Activated T-cell treated with anti-CD3 and anti-CD28 coated beads, Interleukin-2, amount 50 U/mL, for 48 hours (primary cell): ENCODE results near the gene GRN.
"Not testable (repeated sequence)": the region's sequence is repeated elsewhere in the genome, so short reads cannot be mapped to it uniquely, and the experiment has no call there.

Experiments
- DNase-seq, 2 experiments: peaks; one replicate each; pipeline ENCODE4 v3.0.0-alpha.2; 2020

GRN gene

DNA sequence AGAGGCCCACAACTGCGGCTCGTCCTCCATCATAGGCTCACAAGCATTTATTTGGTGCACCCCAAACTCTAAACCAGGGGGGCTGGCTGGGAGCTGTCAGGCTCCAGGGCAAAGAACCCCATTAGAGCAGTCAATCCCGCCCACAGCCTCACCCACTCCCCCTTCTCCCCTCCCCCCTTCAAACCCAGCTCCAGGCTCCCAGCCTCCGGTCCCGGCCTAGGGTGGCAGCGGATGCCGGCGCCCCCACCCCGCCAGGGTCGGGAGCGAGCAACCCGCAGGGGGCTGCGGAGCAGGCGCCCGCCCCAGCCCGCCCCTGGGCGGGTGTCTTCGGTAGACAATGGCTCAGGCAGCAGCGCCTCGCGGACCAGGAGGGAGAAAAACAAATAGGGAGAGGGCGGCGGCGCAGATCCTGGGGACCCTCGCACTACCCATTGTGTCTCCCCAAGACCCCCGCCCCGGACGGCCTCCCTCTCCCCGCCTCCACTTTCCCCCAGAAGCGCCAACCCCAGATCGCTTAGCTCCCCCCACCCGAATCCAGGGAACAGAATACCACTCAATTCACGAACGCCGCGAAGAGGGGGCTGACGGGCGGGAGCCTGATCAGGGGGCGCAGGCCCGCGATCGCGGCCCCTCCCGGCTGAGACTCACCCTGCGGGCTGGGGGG is 18.0 kb downstream of the GRN start:
- DNase-seq, result peak; percentile 43 to 50

GRCh38 chr17:44363613-44364159 is 18.6 kb downstream of the GRN start, which contains the start of gene FAM171A2:
TSS of gene FAM171A2 (minus strand) at chr17:44363853. CDS start at chr17:44363714, 139 bp downstream.
- DNase-seq, result peak; percentile 74 to 83

DNA sequence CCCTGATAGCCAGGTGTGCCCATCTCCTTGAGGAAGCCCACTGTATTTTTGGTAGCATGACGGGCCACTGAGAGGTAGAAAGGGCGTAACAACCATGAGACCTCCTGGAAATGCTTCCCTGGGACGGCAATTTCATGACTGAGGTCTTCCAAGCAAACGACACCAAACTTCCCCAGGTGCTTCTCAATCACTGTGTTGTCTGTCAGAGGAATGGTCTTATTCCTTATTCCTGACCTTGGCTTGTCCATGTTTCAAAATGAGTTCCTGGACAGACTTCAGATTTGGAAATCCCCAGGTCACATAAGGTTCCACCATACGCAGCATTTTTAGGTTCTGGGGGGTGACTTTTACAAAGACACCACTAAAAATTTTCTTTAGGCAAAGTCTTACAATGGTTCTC is 19.9 kb downstream of the GRN start:
- not testable (repeated sequence) for DNase-seq

GRCh38 chr17:44367231-44367979 is 22.3 kb downstream of the GRN start:
- no peak for DNase-seq

GRCh38 chr17:44368391-44369243 is 23.5 kb downstream of the GRN start:
- not testable (repeated sequence) for DNase-seq

DNA sequence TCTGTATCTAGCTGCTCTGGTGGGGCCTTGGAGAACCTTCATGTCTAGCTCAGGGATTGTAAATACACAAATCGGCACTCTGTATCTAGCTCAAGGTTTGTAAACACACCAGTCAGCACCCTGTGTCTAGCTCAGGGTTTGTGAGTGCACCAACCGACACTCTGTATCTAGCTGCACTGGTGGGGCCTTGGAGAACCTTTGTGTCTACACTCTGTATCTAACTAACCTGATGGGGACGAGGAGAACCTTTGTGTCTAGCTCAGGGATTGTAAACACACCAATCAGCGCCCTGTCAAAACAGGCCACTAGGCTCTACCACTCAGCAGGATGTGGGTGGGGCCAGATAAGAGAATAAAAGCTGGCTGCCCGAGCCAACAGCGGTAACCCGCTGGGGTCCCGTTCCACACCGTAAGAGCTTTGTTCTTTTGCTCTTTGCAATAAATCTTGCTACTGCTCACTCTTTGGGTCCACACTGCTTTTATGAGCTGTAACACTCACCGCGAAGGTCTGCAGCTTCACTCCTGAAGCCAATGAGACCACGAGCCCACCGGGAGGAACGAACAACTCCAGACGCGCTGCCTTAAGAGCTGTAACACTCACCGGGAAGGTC is 24.4 kb downstream of the GRN start:
- DNase-seq, result not testable (repeated sequence)

- DNase-seq, result no peak
Measured at GRCh38 chr17:44372036-44372435, 26.9 kb downstream of the GRN start.

DNA sequence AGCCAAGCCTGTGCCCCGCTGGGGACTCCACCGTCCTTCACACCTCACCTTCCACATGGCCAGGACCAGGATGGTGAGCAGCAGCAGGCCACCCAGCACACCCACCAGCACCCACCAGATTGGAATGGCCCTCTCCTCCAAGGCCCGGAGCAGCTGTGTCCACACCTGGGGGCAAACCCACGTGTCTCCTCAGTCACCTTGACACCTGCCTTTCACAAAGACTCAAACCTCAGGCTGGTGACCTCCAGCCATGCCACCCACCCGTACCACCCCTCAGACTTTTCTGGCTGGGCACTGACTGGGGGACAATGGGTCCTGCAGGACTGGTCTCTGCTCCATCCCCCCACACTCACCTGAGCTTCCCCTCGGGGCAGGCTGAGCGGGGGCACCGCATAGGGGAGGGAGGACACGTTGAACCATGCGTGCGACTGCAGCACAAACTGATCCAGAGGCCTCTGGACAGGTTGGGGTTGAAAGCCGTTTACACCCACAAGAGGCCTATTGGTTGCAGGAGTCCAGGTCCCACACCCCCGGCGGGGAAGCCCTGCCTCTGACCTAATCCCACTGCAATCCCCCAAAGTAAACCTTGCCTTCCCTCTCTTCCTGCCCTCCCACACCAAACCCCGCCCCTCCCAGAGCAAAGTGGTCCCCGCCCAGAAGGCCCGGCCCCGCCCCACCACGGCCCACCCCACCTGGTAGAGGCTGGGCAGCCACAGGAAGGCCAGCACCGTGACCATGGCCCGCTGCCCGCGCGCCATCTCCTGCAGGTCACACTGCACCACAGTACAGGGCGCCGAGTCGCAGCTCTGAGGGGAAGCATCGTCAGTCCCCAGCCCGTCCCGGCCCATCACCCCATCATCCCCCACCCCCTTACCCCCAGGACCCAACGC is 29.4 kb downstream of the GRN start:
- no peak for DNase-seq

DNA sequence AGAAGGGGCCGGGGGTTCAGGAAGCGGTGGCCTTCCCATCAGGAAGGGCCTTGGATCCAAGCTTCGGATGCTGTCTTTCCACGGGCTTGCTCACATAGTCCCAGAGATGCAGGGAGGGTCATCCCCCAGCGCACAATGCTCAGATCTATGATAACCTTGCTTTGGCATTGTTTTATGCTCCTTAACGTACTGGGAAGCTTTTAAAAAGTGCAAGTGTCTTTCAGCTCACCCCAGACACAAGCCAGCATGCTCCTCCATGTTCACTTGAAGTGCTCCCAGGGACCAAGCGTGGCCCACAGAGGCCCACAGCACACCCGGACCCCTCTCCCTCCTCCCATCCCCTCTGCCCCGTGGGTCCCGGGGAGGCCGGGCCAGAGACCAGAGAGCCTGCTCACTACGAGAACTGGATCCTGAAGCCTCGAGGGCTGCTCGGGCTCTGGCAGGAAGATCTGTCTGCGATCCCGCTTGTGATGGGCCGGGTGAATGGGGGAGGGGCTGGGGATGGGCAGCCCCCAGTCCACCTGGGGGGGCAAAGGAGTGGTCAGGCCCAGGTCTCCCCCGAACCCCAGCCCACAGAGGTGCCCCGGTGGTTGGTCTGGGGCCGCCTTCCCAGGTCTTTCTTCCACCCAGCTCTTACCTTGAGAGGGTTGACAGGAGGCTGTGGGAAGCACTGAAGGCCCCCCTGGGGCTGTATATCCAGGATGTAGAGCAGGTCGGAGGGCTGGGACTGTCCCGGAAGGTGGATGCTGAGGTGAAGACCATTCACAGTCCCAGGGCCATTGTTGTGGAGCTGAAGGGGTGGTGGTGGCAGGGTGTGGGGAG is 30.3 kb downstream of the GRN start:
- DNase-seq, result no peak

GRCh38 chr17:44376124-44376523 is 31.0 kb downstream of the GRN start:
- peak; percentile 50 to 60 for DNase-seq

DNA sequence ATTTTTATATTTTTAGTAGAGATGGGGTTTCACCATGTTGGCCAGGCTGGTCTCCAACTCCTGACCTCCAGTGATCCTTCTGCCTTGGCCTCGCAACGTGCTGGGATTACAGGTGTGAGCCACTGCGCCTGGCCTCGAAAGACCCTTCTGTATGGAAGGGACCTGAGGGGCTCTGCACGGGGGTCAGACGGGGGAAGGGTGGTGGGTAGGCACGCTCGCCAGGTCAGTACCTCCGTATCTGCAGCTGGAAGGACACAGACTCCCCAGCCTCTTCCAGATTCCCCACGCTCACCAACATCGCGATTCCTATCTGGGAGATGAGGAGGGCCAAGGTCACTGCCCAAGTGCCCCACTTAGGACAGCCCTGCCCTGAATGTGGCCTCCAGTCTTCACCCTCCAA is 31.7 kb downstream of the GRN start:
- DNase-seq, result no peak

DNA sequence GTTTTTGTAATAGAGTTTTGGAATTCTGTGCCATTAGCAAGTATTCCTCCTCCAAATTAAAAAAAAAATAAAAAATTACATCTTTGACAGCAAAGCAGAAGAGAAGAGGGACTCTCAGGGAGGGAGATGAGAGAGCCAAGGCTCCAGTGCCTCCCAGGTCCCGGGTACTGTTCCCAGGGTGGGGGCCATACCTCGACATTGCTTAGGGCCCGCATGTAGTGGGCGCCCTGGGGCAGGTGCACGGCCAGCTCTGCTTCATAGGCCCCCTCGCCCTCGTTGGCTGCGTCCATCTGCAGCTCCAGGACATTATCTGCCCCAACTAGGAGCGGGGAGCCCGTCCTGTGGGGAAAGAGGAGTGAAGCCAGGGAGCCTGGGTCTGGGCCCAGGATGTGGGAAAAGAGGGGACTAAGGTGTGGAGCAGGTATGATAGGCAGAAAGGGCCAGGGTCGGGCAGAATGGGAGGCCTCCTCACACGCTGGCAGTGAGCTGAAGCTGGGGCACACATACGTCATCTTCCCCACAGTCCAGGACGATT is 33.1 kb downstream of the GRN start:
- no peak for DNase-seq

- no peak for DNase-seq
Measured at GRCh38 chr17:44379887-44380286, 34.8 kb downstream of the GRN start.

- DNase-seq, result no peak
Measured at GRCh38 chr17:44380767-44381166, 35.7 kb downstream of the GRN start.

- DNase-seq, result no peak
Measured at GRCh38 chr17:44381810-44382305, 36.8 kb downstream of the GRN start.

DNA sequence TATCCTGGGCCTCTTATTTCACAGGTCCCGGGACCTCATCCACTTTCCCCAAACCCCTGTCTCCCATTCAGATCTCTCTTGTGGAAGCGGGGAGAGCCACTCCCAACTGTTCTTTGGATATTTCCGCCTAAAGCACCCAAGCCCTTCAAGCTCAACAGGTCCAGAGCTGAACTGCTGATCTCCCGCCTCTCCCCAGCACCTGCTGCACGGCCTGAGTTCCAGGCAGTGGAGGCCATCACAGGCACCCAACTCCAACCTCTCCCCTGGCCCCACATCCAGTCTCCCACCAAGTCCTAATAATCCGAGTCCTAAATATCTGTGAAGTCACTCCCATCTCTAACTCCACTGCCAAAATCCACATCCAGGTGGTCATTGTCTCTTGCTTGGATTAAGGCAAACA is 37.8 kb downstream of the GRN start:
- no peak for DNase-seq

GRCh38 chr17:44383363-44383762 is 38.3 kb downstream of the GRN start:
- no peak for DNase-seq

- DNase-seq, result no peak
Measured at GRCh38 chr17:44383861-44384260, 38.8 kb downstream of the GRN start.

- no peak for DNase-seq
Measured at GRCh38 chr17:44384281-44384822, 39.2 kb downstream of the GRN start.

GRCh38 chr17:44384823-44385286 is 39.8 kb downstream of the GRN start:
- no peak for DNase-seq
